Liver (tissue), 3 donors: ENCODE measurements around the gene ATP1B2.

ENCODE experiments used
- CTCF ChIP-seq: fragments of 150-350 bp; IDR thresholded peaks from 2 replicates; pipeline ENCODE4 v1.5.1; 2017; ENCODE audit warnings: improper control_type of control experiment, low read depth, low read length; ENCODE audit not compliant: missing input control
- JUND ChIP-seq, 2 donors: IDR thresholded peaks; 2 replicates each; pipeline ENCODE4 v1.6.1; 2016; ENCODE audit warnings: antibody characterized with exemption in 2 of 2
- MAX ChIP-seq: IDR thresholded peaks from 2 replicates; pipeline ENCODE4 v1.6.1; 2016; ENCODE audit warnings: antibody characterized with exemption
- RAD21 ChIP-seq, 2 donors: IDR thresholded peaks; 2 replicates each; pipeline ENCODE4 v1.6.1; 2016; ENCODE audit warnings: antibody characterized with exemption in 2 of 2, mild to moderate bottlenecking in 2 of 2
- SP1 ChIP-seq: IDR thresholded peaks from 2 replicates; pipeline ENCODE4 v1.6.1; 2018; ENCODE audit warnings: antibody characterized with exemption, mild to moderate bottlenecking
- TAF1 ChIP-seq: conservative IDR thresholded peaks from 2 replicates; pipeline ENCODE4 v1.6.1; 2016; ENCODE audit warnings: antibody characterized with exemption, mild to moderate bottlenecking
- ZBTB33 ChIP-seq: IDR thresholded peaks from 2 replicates; pipeline ENCODE4 v1.6.1; 2016; ENCODE audit warnings: antibody characterized with exemption
- donor health status: healthy.
- donor health status: healthy.

- TF ChIP-seq CTCF (no peak), SP1 (no peak), JUND (IDR thresholded peaks at IDR 0.05) (no peak), RAD21 (IDR thresholded peaks at IDR 0.05) (no peak), TAF1 (no peak), ZBTB33 (no peak), MAX (no peak)
These were observed 40.1 kb upstream of the ATP1B2 start for GRCh38 chr17:7610641-7611040.
